HepG2 (cell line): ENCODE measurements around the gene SCP2. TPM values are rescaled to one million over a fixed set of nuclear protein-coding genes. Genes with fewer than 3 reads are reported as not detected.

Experiments used
- ATF1 ChIP-seq: IDR thresholded peaks from 2 replicates; pipeline ENCODE4 v1.6.1; 2016; ENCODE audit warnings: mild to moderate bottlenecking, control low read depth
- ATRX ChIP-seq: sonication (generic); formaldehyde crosslinking; IDR thresholded peaks from 2 replicates; pipeline ENCODE4 v1.4.0; 2020; ENCODE audit warnings: missing genetic modification reagents, borderline replicate concordance
- CBX5 ChIP-seq: sonication (generic); formaldehyde crosslinking; IDR thresholded peaks from 2 replicates; pipeline ENCODE4 v1.4.0; 2020; ENCODE audit warnings: missing genetic modification reagents, borderline replicate concordance
- EP300 ChIP-seq, 3 experiments: sonication (generic) in 1 of 3; formaldehyde crosslinking in 1 of 3; IDR thresholded peaks; 2 replicates each; pipeline versions ENCODE4 v1.5.1 to v1.6.1; 2011 to 2020; ENCODE audit warnings: low read depth in 2 of 3, low read length in 2 of 3, borderline replicate concordance in 1 of 3, improper control_type of control experiment in 1 of 3, mild to moderate bottlenecking in 1 of 3, missing genetic modification reagents in 1 of 3, moderate library complexity in 1 of 3
- FOXK2 ChIP-seq: fragments of 450-650 bp; IDR thresholded peaks from 2 replicates; pipeline ENCODE4 v1.6.1; 2016
- HBP1 ChIP-seq: IDR thresholded peaks from 2 replicates; pipeline ENCODE4 v1.6.1; 2016; ENCODE audit warnings: low read depth, control low read depth
- HDAC1 ChIP-seq: sonication (generic); formaldehyde crosslinking; IDR thresholded peaks from 2 replicates; pipeline ENCODE4 v1.5.1; 2020; ENCODE audit warnings: mild to moderate bottlenecking, missing genetic modification reagents
- MIER3 ChIP-seq: IDR thresholded peaks from 2 replicates; pipeline ENCODE4 v1.6.1; 2016; ENCODE audit warnings: missing compliant biosample characterization, borderline replicate concordance
- NFYB ChIP-seq: sonication (generic); formaldehyde crosslinking; IDR thresholded peaks from 2 replicates; pipeline ENCODE4 v1.4.0; 2020; ENCODE audit warnings: missing genetic modification reagents
- NONO ChIP-seq, 2 experiments: fragments of 450-650 bp in 1 of 2; sonication (generic) in 1 of 2; formaldehyde crosslinking in 1 of 2; IDR thresholded peaks in 1 of 2; conservative IDR thresholded peaks in 1 of 2; 2 replicates each; pipeline versions ENCODE4 v1.6.1 to v1.8.0; 2017 to 2022; ENCODE audit warnings: mild to moderate bottlenecking in 1 of 2, missing genetic modification reagents in 1 of 2, moderate library complexity in 1 of 2
- POGZ ChIP-seq: sonication (generic); formaldehyde crosslinking; IDR thresholded peaks from 2 replicates; pipeline ENCODE4 v1.4.0; 2020; ENCODE audit warnings: mild to moderate bottlenecking, missing genetic modification reagents
- RARA ChIP-seq: IDR thresholded peaks from 2 replicates; pipeline ENCODE4 v1.6.1; 2016; ENCODE audit warnings: missing genetic modification reagents, missing compliant biosample characterization
- SOX13 ChIP-seq, 3 experiments: fragments of 450-650 bp in 1 of 3; sonication (generic) in 1 of 3; formaldehyde crosslinking in 1 of 3; IDR thresholded peaks in 2 of 3; conservative IDR thresholded peaks in 1 of 3; 2 replicates each; pipeline versions ENCODE4 v1.5.0 to v1.6.1; 2016 to 2020; ENCODE audit warnings: antibody characterized with exemption in 1 of 3, mild to moderate bottlenecking in 1 of 3, missing compliant biosample characterization in 1 of 3, missing genetic modification reagents in 1 of 3, moderate library complexity in 1 of 3
- SOX5 ChIP-seq: IDR thresholded peaks from 2 replicates; pipeline ENCODE4 v1.6.1; 2016; ENCODE audit warnings: borderline replicate concordance
- TRAFD1 ChIP-seq: sonication (generic); formaldehyde crosslinking; IDR thresholded peaks from 2 replicates; pipeline ENCODE4 v1.5.1; 2020; ENCODE audit warnings: missing genetic modification reagents, mild to moderate bottlenecking, borderline replicate concordance
- U2AF1 ChIP-seq: fragments of 200-400 bp; formaldehyde crosslinking; optimal IDR thresholded peaks from 2 replicates; pipeline ENCODE3; 2017; ENCODE audit warnings: mild to moderate bottlenecking, low read depth, low read length
- XRCC5 ChIP-seq: fragments of 200-400 bp; formaldehyde crosslinking; optimal IDR thresholded peaks from 2 replicates; pipeline ENCODE3; 2017; ENCODE audit warnings: mild to moderate bottlenecking, low read length
- ZBTB49 ChIP-seq: sonication (generic); formaldehyde crosslinking; IDR thresholded peaks from 2 replicates; pipeline ENCODE4 v1.4.0; 2020; ENCODE audit warnings: missing genetic modification reagents, borderline replicate concordance
- ZNF383 ChIP-seq: sonication (generic); formaldehyde crosslinking; IDR thresholded peaks from 2 replicates; pipeline ENCODE4 v1.4.0; 2020; ENCODE audit warnings: missing genetic modification reagents, mild to moderate bottlenecking, borderline replicate concordance
- ZNF414 ChIP-seq: sonication (generic); formaldehyde crosslinking; IDR thresholded peaks from 2 replicates; pipeline ENCODE4 v1.5.0; 2020; ENCODE audit warnings: missing genetic modification reagents
- ZSCAN21 ChIP-seq: sonication (generic); formaldehyde crosslinking; IDR thresholded peaks from 2 replicates; pipeline ENCODE4 v1.8.0; 2022; ENCODE audit warnings: mild to moderate bottlenecking, missing genetic modification reagents, moderate library complexity, borderline replicate concordance
- ZZZ3 ChIP-seq: sonication (generic); formaldehyde crosslinking; IDR thresholded peaks from 2 replicates; pipeline ENCODE4 v1.4.0; 2020; ENCODE audit warnings: missing genetic modification reagents, mild to moderate bottlenecking, borderline replicate concordance
- polyA plus RNA-seq, 8 experiments: library from polyadenylated mRNA; depleted of rRNA in 3 of 8; stranded (reverse) in 7 of 8; unstranded in 1 of 8; fragments of >200 nt; fragmentation: Illumina TruSeq in 4 of 8; extraction: Trizol in 4 of 8; gene quantifications; 2 replicates each; pipeline versions ENCODE4 v1.2.1 to v1.2.3, GENCODE V29; 2011 to 2016; ENCODE audit warnings: low read depth in 4 of 8, missing spikeins in 1 of 8, mixed read lengths in 1 of 8; ENCODE audit not compliant: insufficient read depth in 1 of 8
- total RNA-seq, 5 experiments: library from RNA; depleted of rRNA; stranded (reverse); fragments of >200 nt; fragmentation: Illumina TruSeq; extraction: Trizol; gene quantifications; 2 replicates each; pipeline ENCODE4 v1.2.3, GENCODE V29; 2016; ENCODE audit warnings: low read depth in 1 of 5

Gene SCP2
- total and polyA plus RNA-seq, 2 of the 13 experiments (the other 11 are each of a cell fraction or from before 2014, with no cell fraction given), result 59.0 to 133 TPM

- TF ChIP-seq ZSCAN21 (0 out of 2 replicates have a peak, but pooled peaks have one; percentile 50), HBP1 (0 out of 2 replicates have a peak, but pooled peaks have one; percentile 51), CBX5 (CRISPR knock-in tag) (peak; percentile 63; the same call in 1 of the 2 replicates), ZBTB49 (CRISPR knock-in tag) (no peak), XRCC5 (peak; percentile 56), ZZZ3 (CRISPR knock-in tag) (no peak), ATF1 (CRISPR knock-in tag) (peak; percentile 48; the same call in 1 of the 2 replicates), ATRX (CRISPR knock-in tag) (no peak), SOX5 (CRISPR knock-in tag) (peak; percentile 69), NFYB (CRISPR knock-in tag) (no peak), NONO (IDR thresholded peaks at IDR 0.05) (no peak), NONO (CRISPR knock-in tag; conservative IDR thresholded peaks at IDR 0.05) (peak; percentile 46; the same call in 1 of the 2 replicates), TRAFD1 (no peak), EP300 (IDR thresholded peaks at IDR 0.05; ENCODE audit: low read depth in 2 of 2, low read length in 2 of 2) (peak in 1 of 2 experiments; percentile 68; a peak in 2 of 4 replicates), EP300 (CRISPR knock-in tag; IDR thresholded peaks at IDR 0.05; ENCODE audit: borderline replicate concordance) (no peak; the same call in 1 of the 2 replicates), RARA (peak; percentile 98), HDAC1 (peak; percentile 88), FOXK2 (peak; percentile 40; the same call in 1 of the 2 replicates), U2AF1 (no peak), SOX13 (IDR thresholded peaks at IDR 0.05) (no peak), SOX13 (CRISPR knock-in tag; conservative IDR thresholded peaks at IDR 0.05 in 1 of 2, IDR thresholded peaks at IDR 0.05 in 1 of 2) (peak in 1 of 2 experiments; percentile 72; a peak in 2 of 4 replicates), MIER3 (CRISPR knock-in tag) (peak; percentile 79; the same call in 1 of the 2 replicates), POGZ (CRISPR knock-in tag) (peak; percentile 41; the same call in 1 of the 2 replicates), ZNF383 (no peak), ZNF414 (CRISPR knock-in tag) (peak; percentile 53; the same call in 1 of the 2 replicates)
Measured at GRCh38 chr1:53025034-53025768, 98.1 kb downstream of the SCP2 start (continued).
